SK-N-SH (cell line): ENCODE data around the gene KIAA1549. TPM values are rescaled to one million over a fixed set of nuclear protein-coding genes. Genes with fewer than 3 reads are reported as not detected.
A peak's percentile ranks its signal among the peaks of the same experiment; 100 is the strongest.

Experiments used
- CTCF ChIA-PET: fragments of 300-600, 350-600 bp; formaldehyde crosslinking; extraction: SDS; loops from one replicate; lab custom pipeline; 2021; lab: Yijun Ruan, JAX
- POLR2A ChIA-PET: fragments of 350-600 bp; sonication (Branson Sonifier 250); formaldehyde crosslinking; extraction: SDS; loops from one replicate; lab custom pipeline; 2020; ENCODE audit warnings: antibody characterized with exemption, inconsistent platforms; lab: Yijun Ruan, JAX
- DNase-seq: peaks from one replicate; pipeline ENCODE4 v3.0.0; 2012
- H2AFZ ChIP-seq: fragments of 200-600 bp; sonication (generic); 2 replicates; pipeline ENCODE4 v1.8.1; 2016; ENCODE audit warnings: antibody characterized with exemption, mild to moderate bottlenecking, low read depth
- H3F3A ChIP-seq: fragments of 200-600 bp; sonication (generic); replicated peaks from 2 replicates; pipeline ENCODE3; 2016; ENCODE audit warnings: antibody characterized with exemption, mild to moderate bottlenecking; ENCODE audit not compliant: insufficient read depth
- H3K27ac ChIP-seq, 2 experiments: fragments of 200-500 bp in 1 of 2; fragments of 200-600 bp in 1 of 2; sonication (Bioruptor generic) in 1 of 2; sonication (generic), shearing (Covaris generic) in 1 of 2; 2 replicates each; pipeline versions ENCODE4 v1.5.1 to v1.6.1; 2014 to 2016; ENCODE audit warnings: low read depth in 2 of 2, inconsistent platforms in 1 of 2, low read length in 1 of 2, mild to moderate bottlenecking in 1 of 2, mixed read lengths in 1 of 2
- H3K27me3 ChIP-seq: fragments of 200-600 bp; sonication (generic), shearing (Covaris generic); 2 replicates; pipeline ENCODE4 v1.6.1; 2016; ENCODE audit warnings: mixed run types; ENCODE audit not compliant: insufficient read depth
- H3K36me3 ChIP-seq, 2 experiments: fragments of 200-500 bp in 1 of 2; fragments of 200-600 bp in 1 of 2; sonication (Bioruptor generic) in 1 of 2; sonication (generic) in 1 of 2; replicated peaks in 1 of 2; 2 replicates each; pipeline versions ENCODE3 to v1.5.1; 2014 to 2016; ENCODE audit warnings: low read length in 1 of 2, mild to moderate bottlenecking in 1 of 2; ENCODE audit not compliant: insufficient read depth in 2 of 2, control insufficient read depth in 1 of 2
- H3K4me1 ChIP-seq, 2 experiments: fragments of 200-500 bp in 1 of 2; fragments of 200-600 bp in 1 of 2; sonication (Bioruptor generic) in 1 of 2; sonication (generic), shearing (Covaris generic) in 1 of 2; 2 replicates each; pipeline versions ENCODE4 v1.5.1 to v1.6.1; 2014 to 2016; ENCODE audit warnings: low read depth in 1 of 2, low read length in 1 of 2, mixed run types in 1 of 2; ENCODE audit not compliant: insufficient read depth in 2 of 2, control insufficient read depth in 1 of 2
- H3K4me2 ChIP-seq: fragments of 200-600 bp; sonication (generic), shearing (Covaris generic); 2 replicates; pipeline ENCODE4 v1.6.1; 2017; ENCODE audit warnings: mixed run types
- H3K4me3 ChIP-seq, 2 experiments: fragments of 200-500 bp in 1 of 2; fragments of 200-600 bp in 1 of 2; sonication (Bioruptor generic) in 1 of 2; sonication (generic), shearing (Covaris generic) in 1 of 2; 2 replicates each; pipeline versions ENCODE4 v1.5.1 to v1.8.1; 2014 to 2016; ENCODE audit warnings: low read depth in 2 of 2, inconsistent platforms in 1 of 2, low read length in 1 of 2, mild to moderate bottlenecking in 1 of 2, mixed read lengths in 1 of 2, moderate library complexity in 1 of 2
- H3K79me2 ChIP-seq: fragments of 200-600 bp; sonication (generic); 2 replicates; pipeline ENCODE4 v1.8.1; 2017; ENCODE audit warnings: mild to moderate bottlenecking; ENCODE audit not compliant: insufficient read depth
- H3K9ac ChIP-seq: fragments of 200-600 bp; sonication (generic); 2 replicates; pipeline ENCODE4 v1.6.1; 2017; ENCODE audit warnings: mixed run types
- H3K9me2 ChIP-seq: fragments of 200-600 bp; sonication (generic); 2 replicates; pipeline ENCODE4 v1.6.1; 2017; ENCODE audit warnings: mixed run types
- H3K9me3 ChIP-seq: fragments of 200-600 bp; sonication (generic); 2 replicates; pipeline ENCODE4 v1.6.1; 2017; ENCODE audit warnings: mixed run types, mild to moderate bottlenecking, moderate library complexity
- H4K20me1 ChIP-seq: fragments of 200-600 bp; sonication (generic); 2 replicates; pipeline ENCODE4 v1.6.1; 2017; ENCODE audit warnings: mild to moderate bottlenecking, mixed run types; ENCODE audit not compliant: insufficient read depth
- CHD2 ChIP-seq: fragments of 150-350 bp; IDR thresholded peaks from 2 replicates; pipeline ENCODE4 v1.6.1; 2018; ENCODE audit warnings: low read length; ENCODE audit not compliant: partially characterized antibody
- CTCF ChIP-seq: fragments of 200-600 bp; sonication (generic); IDR thresholded peaks from 2 replicates; pipeline ENCODE4 v1.6.1; 2017; ENCODE audit warnings: antibody characterized with exemption, mild to moderate bottlenecking, moderate library complexity
- ELF1 ChIP-seq: IDR thresholded peaks from 2 replicates; pipeline ENCODE4 v1.4.0; 2012
- EP300 ChIP-seq, 2 experiments: IDR thresholded peaks; 2 replicates each; pipeline versions ENCODE4 v1.4.0 to v1.6.1; 2012; ENCODE audit warnings: borderline replicate concordance in 1 of 2, low read depth in 1 of 2, low read length in 1 of 2
- FOSL2 ChIP-seq: IDR thresholded peaks from 2 replicates; pipeline ENCODE4 v1.4.0; 2012; ENCODE audit warnings: low read depth, mild to moderate bottlenecking, moderate library complexity, borderline replicate concordance
- FOXJ3 ChIP-seq: sonication (generic); formaldehyde crosslinking; IDR thresholded peaks from 2 replicates; pipeline ENCODE4 v1.5.1; 2020; ENCODE audit warnings: mild to moderate bottlenecking, missing genetic modification reagents
- GATA2 ChIP-seq: sonication (generic); formaldehyde crosslinking; IDR thresholded peaks from 2 replicates; pipeline ENCODE4 v1.5.0; 2020; ENCODE audit warnings: mild to moderate bottlenecking, missing genetic modification reagents
- MAX ChIP-seq: IDR thresholded peaks from 2 replicates; pipeline ENCODE4 v1.4.0; 2012; ENCODE audit warnings: low read depth
- MXI1 ChIP-seq: IDR thresholded peaks from 2 replicates; pipeline ENCODE4 v1.6.1; 2012; ENCODE audit warnings: mild to moderate bottlenecking, low read depth, low read length, improper control_type of control experiment
- NFIC ChIP-seq: IDR thresholded peaks from 2 replicates; pipeline ENCODE4 v1.4.0; 2012; ENCODE audit warnings: borderline replicate concordance
- NRF1 ChIP-seq: IDR thresholded peaks from 2 replicates; pipeline ENCODE4 v1.6.1; 2012; ENCODE audit warnings: low read depth, mild to moderate bottlenecking, low read length
- PBX3 ChIP-seq: IDR thresholded peaks from 2 replicates; pipeline ENCODE4; 2012
- POLR2AphosphoS5 ChIP-seq: IDR thresholded peaks from 2 replicates; pipeline ENCODE4 v1.6.1; 2012; ENCODE audit warnings: low read depth, low read length
- REST ChIP-seq: IDR thresholded peaks from 2 replicates; pipeline ENCODE4 v1.6.1; 2012; ENCODE audit warnings: mild to moderate bottlenecking, low read depth, low read length, moderate library complexity
- RFX5 ChIP-seq: IDR thresholded peaks from 2 replicates; pipeline ENCODE4 v1.6.1; 2012; ENCODE audit warnings: mild to moderate bottlenecking, improper control_type of control experiment, low read length
- RXRA ChIP-seq: IDR thresholded peaks from 2 replicates; pipeline ENCODE4 v1.4.0; 2012; ENCODE audit warnings: low read depth, mild to moderate bottlenecking, borderline replicate concordance
- SIN3A ChIP-seq: IDR thresholded peaks from 2 replicates; pipeline ENCODE4 v1.6.1; 2012; ENCODE audit warnings: low read depth, mild to moderate bottlenecking, low read length, moderate library complexity, borderline replicate concordance
- SMC3 ChIP-seq: IDR thresholded peaks from 2 replicates; pipeline ENCODE4 v1.6.1; 2012; ENCODE audit warnings: low read depth, low read length, improper control_type of control experiment
- TAF1 ChIP-seq: IDR thresholded peaks from 2 replicates; pipeline ENCODE4 v1.6.1; 2012; ENCODE audit warnings: low read depth, mild to moderate bottlenecking, low read length, moderate library complexity, borderline replicate concordance
- TCF12 ChIP-seq: IDR thresholded peaks from 2 replicates; pipeline ENCODE4 v1.4.0; 2012
- TEAD4 ChIP-seq: IDR thresholded peaks from 2 replicates; pipeline ENCODE4 v1.4.0; 2012; ENCODE audit warnings: mild to moderate bottlenecking, borderline replicate concordance; ENCODE audit not compliant: insufficient read depth
- USF1 ChIP-seq: IDR thresholded peaks from 2 replicates; pipeline ENCODE4 v1.4.0; 2012; ENCODE audit warnings: low read depth, borderline replicate concordance
- YY1 ChIP-seq: IDR thresholded peaks from 2 replicates; pipeline ENCODE4 v1.4.0; 2012; ENCODE audit warnings: low read depth, mild to moderate bottlenecking
- ZBTB33 ChIP-seq: IDR thresholded peaks from 2 replicates; pipeline ENCODE4 v1.4.0; 2012; ENCODE audit warnings: low read depth, borderline replicate concordance
- WGBS: methylation state at CpG from one replicate; pipeline ENCODE4 v1.1.6; 2017; ENCODE audit warnings: low lambda C conversion rate; 5-methylcytosine and 5-hydroxymethylcytosine counted together
- polyA plus RNA-seq, 3 experiments: library from polyadenylated mRNA; depleted of rRNA; stranded (reverse); fragments of >200 nt; gene quantifications; 2 replicates each; pipeline ENCODE4 v1.2.3, GENCODE V29; 2012

The KIAA1549 gene
- polyA plus RNA-seq, 1 of the 3 experiments (the other 2 are of a cell fraction) = 3.6 TPM

GRCh38 chr7:138875794-138876193 is 105.4 kb downstream of the KIAA1549 start:
- H3K4me3 ChIP-seq = no peak overlapping the region
- peaks cover 28% of the 10 kb centered on the region for H3F3A ChIP-seq
- H2AFZ ChIP-seq = no peak overlapping the region
- H3K36me3 ChIP-seq = peaks cover 20 to 24% of the 10 kb centered on the region in 2 experiments
- no peaks in the 10 kb centered on the region for H3K9me3 ChIP-seq
- no peak overlapping the region for H3K4me2 ChIP-seq
- peak overlapping the region in 1 of 2 experiments; percentile 63; a peak in 2 of 4 replicates for H3K27ac ChIP-seq
- H3K27me3 ChIP-seq = no peaks in the 10 kb centered on the region
- 48% methylated on average over 9 of the region's 9 CpGs for WGBS
- H3K4me1 ChIP-seq = peaks cover 0 to 10% of the 10 kb centered on the region in 2 experiments; a peak in 2 of 4 replicates
- no peak for DNase-seq
- H4K20me1 ChIP-seq = 0 out of 2 replicates have a peak, but pooled peaks cover 6% of the 10 kb centered on the region
- ChIA-PET POLR2A (no interaction called here), CTCF (interaction anchor here (1.0 to 3.5 kb wide), 2 partner anchors 10 to 199 kb away, joined by 4 to 34 read pairs; no protein-coding TSS in a partner anchor)
- H3K79me2 ChIP-seq = no peaks in the 10 kb centered on the region
- H3K9ac ChIP-seq = no peak overlapping the region
- no peaks in the 10 kb centered on the region for H3K9me2 ChIP-seq
- TF ChIP-seq ZBTB33 (peak; percentile 64; the same call in 1 of the 2 replicates), SIN3A (peak; percentile 35; the same call in 1 of the 2 replicates), USF1 (peak; percentile 15; the same call in 1 of the 2 replicates), TEAD4 (peak; percentile 76), NRF1 (no peak), PBX3 (peak; percentile 90), NFIC (peak; percentile 67), POLR2AphosphoS5 (peak; percentile 61; the same call in 1 of the 2 replicates), FOSL2 (peak; percentile 90; the same call in 1 of the 2 replicates), TAF1 (peak; percentile 24; the same call in 1 of the 2 replicates), GATA2 (no peak), FOXJ3 (CRISPR knock-in tag) (no peak), RFX5 (no peak), REST (peak; percentile 39; the same call in 1 of the 2 replicates), CTCF (no peak), YY1 (no peak), EP300 (IDR thresholded peaks at IDR 0.05; ENCODE audit: borderline replicate concordance in 1 of 2, low read depth in 1 of 2, low read length in 1 of 2) (peak in 1 of 2 experiments; percentile 84; a peak in 1 of 4 replicates), MAX (peak; percentile 48; the same call in 1 of the 2 replicates), CHD2 (no peak), SMC3 (no peak), TCF12 (peak; percentile 89), ELF1 (no peak), MXI1 (no peak), RXRA (peak; percentile 2; the same call in 1 of the 2 replicates)
